GM12874 (cell line): ENCODE results near the gene MLF1.

Experiments
- TF ChIP-seq, protein P1 (sequence below): IDR thresholded peaks from 2 replicates; pipeline ENCODE4 v1.5.1; 2011; ENCODE audit warnings: low read depth, mild to moderate bottlenecking, control low read depth, low read length, moderate library complexity; ENCODE audit not compliant: insufficient read depth

MLF1 gene

DNA sequence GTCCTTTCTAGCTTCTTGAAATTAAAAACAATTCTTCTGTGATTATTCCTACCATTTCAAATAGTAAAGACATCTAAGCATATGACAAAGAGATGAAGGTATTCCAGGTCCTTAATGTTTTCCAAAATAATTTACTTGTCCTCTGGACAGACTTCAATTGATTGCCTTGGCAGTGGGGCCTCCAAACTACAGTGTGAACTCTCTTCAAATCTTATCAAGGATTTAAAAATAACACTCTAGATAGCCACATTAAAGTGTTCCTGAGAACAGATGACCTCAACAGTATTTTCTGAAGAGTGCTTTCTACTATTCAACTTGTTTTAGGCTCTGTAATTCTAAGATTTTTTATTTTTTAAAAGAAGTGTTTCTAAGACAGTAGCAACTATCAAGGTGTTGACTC lies 7.9 kb upstream of the MLF1 start:
- TF ChIP-seq, protein P1, sequence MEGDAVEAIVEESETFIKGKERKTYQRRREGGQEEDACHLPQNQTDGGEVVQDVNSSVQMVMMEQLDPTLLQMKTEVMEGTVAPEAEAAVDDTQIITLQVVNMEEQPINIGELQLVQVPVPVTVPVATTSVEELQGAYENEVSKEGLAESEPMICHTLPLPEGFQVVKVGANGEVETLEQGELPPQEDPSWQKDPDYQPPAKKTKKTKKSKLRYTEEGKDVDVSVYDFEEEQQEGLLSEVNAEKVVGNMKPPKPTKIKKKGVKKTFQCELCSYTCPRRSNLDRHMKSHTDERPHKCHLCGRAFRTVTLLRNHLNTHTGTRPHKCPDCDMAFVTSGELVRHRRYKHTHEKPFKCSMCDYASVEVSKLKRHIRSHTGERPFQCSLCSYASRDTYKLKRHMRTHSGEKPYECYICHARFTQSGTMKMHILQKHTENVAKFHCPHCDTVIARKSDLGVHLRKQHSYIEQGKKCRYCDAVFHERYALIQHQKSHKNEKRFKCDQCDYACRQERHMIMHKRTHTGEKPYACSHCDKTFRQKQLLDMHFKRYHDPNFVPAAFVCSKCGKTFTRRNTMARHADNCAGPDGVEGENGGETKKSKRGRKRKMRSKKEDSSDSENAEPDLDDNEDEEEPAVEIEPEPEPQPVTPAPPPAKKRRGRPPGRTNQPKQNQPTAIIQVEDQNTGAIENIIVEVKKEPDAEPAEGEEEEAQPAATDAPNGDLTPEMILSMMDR, result no peak

DNA sequence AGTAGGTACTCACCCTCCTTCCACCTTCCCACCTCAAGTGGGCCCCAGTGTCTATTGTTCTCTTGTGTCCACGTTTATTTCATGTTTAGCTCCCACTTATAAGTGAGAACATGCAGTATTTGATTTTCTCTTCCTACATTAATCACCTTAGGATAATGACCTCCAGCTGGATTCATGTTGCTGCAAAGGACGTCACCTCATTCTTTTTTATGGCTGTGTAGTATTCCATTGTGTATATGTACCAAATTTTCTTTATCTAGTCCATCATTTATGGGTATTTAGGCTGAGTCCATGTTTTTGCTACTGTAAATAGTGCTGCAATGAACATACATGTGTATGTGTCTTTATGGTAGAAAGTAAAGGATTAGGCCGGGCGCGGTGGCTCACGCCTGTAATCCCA lies 5.9 kb upstream of the MLF1 start:
- TF ChIP-seq, protein P1, result no peak

DNA sequence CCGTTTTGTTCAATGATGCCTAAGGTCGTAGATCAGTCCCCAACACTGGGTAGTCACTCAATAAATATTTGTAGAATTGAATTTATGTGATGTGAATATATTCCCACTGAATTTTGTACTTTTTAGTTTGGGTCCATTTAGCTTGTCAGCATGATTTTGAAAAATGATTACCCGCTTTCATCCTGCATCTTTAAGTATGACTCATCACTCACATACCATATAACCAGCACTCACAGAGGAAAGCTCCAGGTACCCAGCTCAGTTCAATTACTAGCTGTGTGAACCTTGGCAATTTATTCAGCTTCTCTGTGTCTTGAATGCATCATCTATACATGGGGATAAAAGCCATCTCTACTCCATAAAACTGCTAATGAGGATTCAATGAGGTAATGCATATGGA lies 2.2 kb upstream of the MLF1 start:
- TF ChIP-seq, protein P1, result no peak

DNA sequence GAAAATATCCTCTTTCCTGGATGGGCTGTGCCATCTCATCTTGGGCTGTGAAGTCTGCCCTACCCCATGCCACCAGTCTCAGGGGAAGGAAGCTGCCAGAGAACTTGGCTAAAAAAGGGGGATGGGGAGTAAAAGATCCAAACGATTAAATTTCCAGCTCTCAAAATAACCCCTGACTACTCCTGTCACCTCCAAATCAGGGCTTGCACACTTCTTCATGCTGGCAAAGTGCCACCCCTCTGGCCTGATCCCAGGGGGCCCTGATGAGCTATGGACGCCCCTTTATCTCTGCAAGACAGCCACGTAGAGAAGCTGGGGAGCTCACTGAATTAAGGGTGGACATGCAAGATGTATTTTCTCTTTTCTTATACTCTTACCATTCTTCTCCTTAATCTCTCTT lies 1.2 kb upstream of the MLF1 start:
- TF ChIP-seq, protein P1, result no peak

DNA sequence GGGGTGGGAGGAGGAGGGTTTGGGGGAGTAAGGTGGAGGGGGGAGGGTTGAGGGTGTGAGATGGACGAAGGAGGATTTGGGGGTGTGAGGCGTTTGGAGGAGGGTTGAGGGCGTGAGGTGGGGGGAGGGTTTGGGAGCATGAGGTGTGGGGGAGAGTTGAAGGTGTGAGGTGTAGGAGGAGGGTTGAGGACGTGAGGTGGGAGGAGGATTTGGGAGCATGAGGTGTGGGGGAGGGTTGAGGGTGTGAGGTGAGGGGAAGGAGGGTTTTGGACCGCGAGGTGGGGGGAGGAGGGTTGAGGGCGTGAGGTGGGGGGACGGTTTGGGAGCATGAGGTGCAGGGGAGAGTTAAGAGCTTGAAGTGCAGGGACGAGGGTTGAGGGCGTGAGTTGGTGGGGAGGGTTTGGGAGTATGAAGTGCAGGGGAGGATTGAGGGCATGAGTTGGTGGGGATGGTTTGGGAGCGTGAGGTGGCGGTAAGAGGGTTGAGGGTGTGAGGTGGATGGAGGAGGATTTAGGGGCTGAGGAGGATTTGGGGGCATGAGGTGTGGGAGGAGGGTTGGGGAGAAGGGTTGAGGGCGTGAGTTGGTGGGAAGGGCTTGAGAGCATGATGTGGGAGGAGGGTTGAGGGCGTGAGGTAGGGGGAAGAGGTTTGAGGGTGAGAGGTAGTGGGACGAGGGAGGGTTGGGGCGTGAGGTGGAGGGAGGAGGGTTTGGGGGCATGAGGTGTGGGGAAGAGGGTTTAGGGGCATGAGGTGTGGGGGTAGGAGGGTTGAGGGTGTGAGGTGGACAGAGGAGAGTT lies 1.2 kb downstream of the MLF1 start:
- TF ChIP-seq, protein P1, result no peak

DNA sequence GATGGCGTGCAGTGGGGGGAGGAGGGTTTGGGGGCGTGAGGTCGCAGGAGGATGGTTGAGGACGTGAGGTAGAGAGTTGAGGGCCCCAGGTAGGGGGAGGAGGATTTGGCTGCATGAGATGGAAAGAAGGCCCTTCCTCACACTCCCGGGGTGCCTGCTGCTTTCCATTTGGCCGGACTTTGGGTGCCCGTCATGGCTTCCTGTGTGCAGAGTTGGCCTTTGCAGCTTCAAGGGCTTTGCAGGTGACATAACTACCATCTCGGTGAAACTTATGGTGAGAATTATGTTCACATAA lies 1.7 kb downstream of the MLF1 start:
- TF ChIP-seq, protein P1, result no peak

DNA sequence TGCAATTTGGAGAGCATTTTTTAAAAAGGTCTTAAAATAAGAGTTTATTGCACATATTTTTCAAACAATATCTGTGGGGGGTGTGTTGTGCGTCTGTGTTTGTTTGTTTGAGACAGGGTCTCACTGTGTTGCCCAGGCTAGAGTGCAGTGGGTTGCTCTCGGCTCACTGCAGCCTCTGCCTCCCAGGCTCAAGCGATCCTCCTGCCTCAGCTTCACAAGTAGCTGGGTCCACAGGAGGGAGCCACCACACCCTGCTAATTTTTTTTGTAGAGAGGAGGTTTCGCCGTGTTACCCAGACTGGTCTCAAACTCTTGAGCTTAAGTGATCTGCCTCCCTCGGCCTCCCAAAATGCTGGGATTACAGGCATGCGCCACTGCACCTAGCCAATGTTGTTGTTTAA lies 2.7 kb downstream of the MLF1 start:
- TF ChIP-seq, protein P1, result no peak
